Measurements from ENCODE around the gene UBAC2.

Gene UBAC2

GRCh38 chr13:99225078-99225477, 24.4 kb downstream of the UBAC2 start:
- no peaks in the 10 kb centered on the region for H3K9me3 ChIP-seq (ENCODE audit: control insufficient read depth, low read length)
- H2AFZ ChIP-seq = no peak overlapping the region
- no peak overlapping the region for H3K9ac ChIP-seq
- H3K4me2 ChIP-seq (ENCODE audit: low read length) = no peak overlapping the region
- TF ChIP-seq CTCF (IDR thresholded peaks at IDR 0.05) = no peak
- no peak overlapping the region for H3K4me3 ChIP-seq (ENCODE audit: low read depth, low read length)
- H3K36me3 ChIP-seq (ENCODE audit: control insufficient read depth, insufficient read depth, low read length) = peaks cover 3% of the 10 kb centered on the region
- no peaks in the 10 kb centered on the region for H3K27me3 ChIP-seq (ENCODE audit: control insufficient read depth, insufficient read depth, low read length)
- peaks cover 8% of the 10 kb centered on the region for H3K79me2 ChIP-seq
- H3K27ac ChIP-seq = no peak overlapping the region
- peaks cover 4% of the 10 kb centered on the region for H3K4me1 ChIP-seq

GRCh38 chr13:99226513-99226912, 25.9 kb downstream of the UBAC2 start:
- H3K9ac ChIP-seq = no peak overlapping the region
- no peaks in the 10 kb centered on the region for H3K9me3 ChIP-seq (ENCODE audit: control insufficient read depth, low read length)
- peaks cover 8% of the 10 kb centered on the region for H3K79me2 ChIP-seq
- H3K4me1 ChIP-seq = peaks cover 4% of the 10 kb centered on the region
- H3K27me3 ChIP-seq (ENCODE audit: control insufficient read depth, insufficient read depth, low read length) = no peaks in the 10 kb centered on the region
- no peak overlapping the region for H3K27ac ChIP-seq
- H2AFZ ChIP-seq = no peak overlapping the region
- no peak overlapping the region for H3K4me2 ChIP-seq (ENCODE audit: low read length)
- peaks cover 3% of the 10 kb centered on the region for H3K36me3 ChIP-seq (ENCODE audit: control insufficient read depth, insufficient read depth, low read length)
- TF ChIP-seq CTCF (IDR thresholded peaks at IDR 0.05) = no peak
- no peak overlapping the region for H3K4me3 ChIP-seq (ENCODE audit: low read depth, low read length)

- Histone ChIP-seq H3K36me3 (ENCODE audit: control insufficient read depth, insufficient read depth, low read length) (peaks cover 3% of the 10 kb centered on the region), H3K79me2 (peaks cover 8% of the 10 kb centered on the region), H3K9me3 (ENCODE audit: control insufficient read depth, low read length) (no peaks in the 10 kb centered on the region), H3K4me2 (ENCODE audit: low read length) (no peak overlapping the region), H3K4me1 (peaks cover 4% of the 10 kb centered on the region), H3K9ac (no peak overlapping the region), H3K27ac (no peak overlapping the region), H3K27me3 (ENCODE audit: control insufficient read depth, insufficient read depth, low read length) (no peaks in the 10 kb centered on the region), H2AFZ (no peak overlapping the region), H3K4me3 (ENCODE audit: low read depth, low read length) (no peak overlapping the region)
- no peak for TF ChIP-seq CTCF (IDR thresholded peaks at IDR 0.05)
These were observed 26.8 kb downstream of the UBAC2 start for GRCh38 chr13:99227331-99227900.

- Histone ChIP-seq H3K27me3 (ENCODE audit: control insufficient read depth, insufficient read depth, low read length) (no peaks in the 10 kb centered on the region), H3K79me2 (peaks cover 6% of the 10 kb centered on the region), H2AFZ (no peak overlapping the region), H3K4me1 (peaks cover 4% of the 10 kb centered on the region), H3K36me3 (ENCODE audit: control insufficient read depth, insufficient read depth, low read length) (peaks cover 1% of the 10 kb centered on the region), H3K4me3 (ENCODE audit: low read depth, low read length) (no peak overlapping the region), H3K27ac (no peak overlapping the region), H3K9ac (no peak overlapping the region), H3K4me2 (ENCODE audit: low read length) (no peak overlapping the region), H3K9me3 (ENCODE audit: control insufficient read depth, low read length) (no peaks in the 10 kb centered on the region)
- no peak for TF ChIP-seq CTCF (IDR thresholded peaks at IDR 0.05)
These were observed 27.4 kb downstream of the UBAC2 start for GRCh38 chr13:99227909-99228688.
